Sciatic nerve (tissue), 2 donors: ENCODE data around the gene NDUFAF3. TPM values are rescaled to one million over a fixed set of nuclear protein-coding genes. Genes with fewer than 3 reads are reported as not detected.

ENCODE experiments used
- ATAC-seq: fragments of 200-7000 bp; cut with Tn5 transposase; one replicate; pipeline ENCODE4 v1.9.1; 2020; ENCODE audit warnings: mild to moderate bottlenecking, moderate library complexity
- DNase-seq: peaks from one replicate; pipeline ENCODE4 v3.0.0-alpha.2; 2020; ENCODE audit warnings: low spot score
- intact Hi-C: fragments of 100-400 bp; cut with DNase I; formaldehyde crosslinking; loops from one replicate; pipeline ENCODE4 v1.14.2; 2022
- total RNA-seq: library from RNA; stranded (reverse); fragmentation: NEBNext Ultra II Directional; extraction: Animal tissue kit (Norgen Biotek cat#: 25700); gene quantifications from one replicate; pipeline ENCODE4 v1.2.1, GENCODE V29; 2021
- donor health status: DM: no; HTN: no; CAD: no.
- donor health status: DM: no; HTN: no; CAD: no.

NDUFAF3 gene
- 75.1 TPM for total RNA-seq

- peak; percentile 95 for DNase-seq
- ATAC-seq = peak; percentile 86
- intact Hi-C loops = no loop called here
Measured at GRCh38 chr3:49021813-49022687, at the start of gene NDUFAF3. TSS of gene NDUFAF3 (plus strand) at chr3:49022121. CDS start at chr3:49022145, 24 bp downstream.

- ATAC-seq = no peak
- intact Hi-C loops = no loop called here
- no peak for DNase-seq
Measured at GRCh38 chr3:48974076-48974864, 47.7 kb upstream of the NDUFAF3 start.

- no peak for DNase-seq
- no peak for ATAC-seq
- intact Hi-C loops = no loop called here
Measured at GRCh38 chr3:48979451-48979850, 42.5 kb upstream of the NDUFAF3 start.

GRCh38 chr3:48980295-48980694 lies 41.6 kb upstream of the NDUFAF3 start:
- intact Hi-C loops = no loop called here
- ATAC-seq = no peak
- no peak for DNase-seq

- intact Hi-C loops = no loop called here
- DNase-seq (no peak), ATAC-seq (no peak)
Measured at GRCh38 chr3:48982016-48982415, 39.9 kb upstream of the NDUFAF3 start.

- DNase-seq = no peak
- no peak for ATAC-seq
- intact Hi-C loops = no loop called here
Measured at GRCh38 chr3:48982686-48983085, 39.2 kb upstream of the NDUFAF3 start.

- ATAC-seq (no peak), DNase-seq (no peak)
- intact Hi-C loops = no loop called here
Measured at GRCh38 chr3:48983096-48983495, 38.8 kb upstream of the NDUFAF3 start.

- intact Hi-C loops = no loop called here
- ATAC-seq (no peak), DNase-seq (no peak)
Measured at GRCh38 chr3:48984663-48985062, 37.3 kb upstream of the NDUFAF3 start.

- intact Hi-C loops = no loop called here
- DNase-seq = no peak
- no peak for ATAC-seq
Measured at GRCh38 chr3:48985831-48986376, 36.0 kb upstream of the NDUFAF3 start.

- ATAC-seq (peak; percentile 6), DNase-seq (no peak)
- intact Hi-C loops = no loop called here
Measured at GRCh38 chr3:48989126-48989795, 32.7 kb upstream of the NDUFAF3 start.

- ATAC-seq = peak; percentile 95
- intact Hi-C loops = no loop called here
- DNase-seq = peak; percentile 92
Measured at GRCh38 chr3:48989796-48990635, 31.9 kb upstream of the NDUFAF3 start, which contains the start of gene P4HTM. TSS of gene P4HTM (plus strand) at chr3:48990241. CDS start at chr3:48990257, 16 bp downstream.

GRCh38 chr3:48990636-48991469 lies 31.1 kb upstream of the NDUFAF3 start:
- intact Hi-C loops = no loop called here
- ATAC-seq (no peak), DNase-seq (no peak)

- no peak for DNase-seq
- ATAC-seq = no peak
- intact Hi-C loops = no loop called here
Measured at GRCh38 chr3:48991851-48992545, 29.9 kb upstream of the NDUFAF3 start.

GRCh38 chr3:48993834-48994233 lies 28.1 kb upstream of the NDUFAF3 start:
- intact Hi-C loops = no loop called here
- ATAC-seq (no peak), DNase-seq (no peak)

GRCh38 chr3:48996640-48997039 lies 25.3 kb upstream of the NDUFAF3 start:
- no peak for ATAC-seq
- DNase-seq = no peak
- intact Hi-C loops = no loop called here

- intact Hi-C loops = no loop called here
- DNase-seq (no peak), ATAC-seq (no peak)
Measured at GRCh38 chr3:48997102-48997635, 24.8 kb upstream of the NDUFAF3 start.
